GM18858 (cell line): ENCODE measurements around the gene SPAG8.
A peak's percentile ranks its signal among the peaks of the same experiment; 100 is the strongest.

Experiments
- ATAC-seq: cut with Tn5 transposase; IDR thresholded peaks from one replicate; pipeline ENCODE4 v1.9.1; 2021; ENCODE audit not compliant: unreplicated experiment

Gene SPAG8

GRCh38 chr9:35812025-35812602, at the start of gene SPAG8:
SPAG8 (minus strand) TSS chr9:35812262; CDS start chr9:35812147, 115 bp downstream.
- ATAC-seq = peak; percentile 75

- ATAC-seq = no peak
Observed at GRCh38 chr9:35861161-35861897, 49.3 kb upstream of the SPAG8 start.

- ATAC-seq = no peak
Observed at GRCh38 chr9:35859990-35860339, 47.9 kb upstream of the SPAG8 start.

GRCh38 chr9:35859310-35859989, 47.4 kb upstream of the SPAG8 start:
- no peak for ATAC-seq

GRCh38 chr9:35858458-35858857, 46.4 kb upstream of the SPAG8 start:
- no peak for ATAC-seq

- no peak for ATAC-seq
Observed at GRCh38 chr9:35856882-35857281, 44.8 kb upstream of the SPAG8 start.

GRCh38 chr9:35856206-35856605, 44.1 kb upstream of the SPAG8 start:
- no peak for ATAC-seq

- no peak for ATAC-seq
Observed at GRCh38 chr9:35854091-35854762, 42.2 kb upstream of the SPAG8 start.

- no peak for ATAC-seq
Observed at GRCh38 chr9:35852876-35853865, 41.1 kb upstream of the SPAG8 start.

- no peak for ATAC-seq
Observed at GRCh38 chr9:35852267-35852815, 40.3 kb upstream of the SPAG8 start.

- ATAC-seq = peak; percentile 88
Observed at GRCh38 chr9:35847792-35848572, 35.9 kb upstream of the SPAG8 start.

GRCh38 chr9:35845824-35846771, 34.0 kb upstream of the SPAG8 start:
- ATAC-seq = no peak

- ATAC-seq = no peak
Observed at GRCh38 chr9:35844628-35845270, 32.7 kb upstream of the SPAG8 start.

GRCh38 chr9:35842795-35843194, 30.7 kb upstream of the SPAG8 start:
- no peak for ATAC-seq

GRCh38 chr9:35842020-35842745, 30.1 kb upstream of the SPAG8 start:
- ATAC-seq = no peak

- ATAC-seq = no peak
Observed at GRCh38 chr9:35841645-35841900, 29.5 kb upstream of the SPAG8 start.

GRCh38 chr9:35840881-35841644, 29.0 kb upstream of the SPAG8 start:
- no peak for ATAC-seq
